Measurements from ENCODE around the gene DIRAS3.
"Not testable (repeated sequence)": the region's sequence is repeated elsewhere in the genome, so short reads cannot be mapped to it uniquely, and the experiment has no call there.

The DIRAS3 gene

GRCh38 chr1:68046423-68046822 is 4.0 kb downstream of the DIRAS3 start:
- Mint-ChIP-seq H3K27me3 (peaks cover 23% of the 10 kb centered on the region), H3K36me3 (ENCODE audit: low read depth) (no peaks in the 10 kb centered on the region), H3K4me1 (ENCODE audit: low read depth) (peaks cover 12% of the 10 kb centered on the region), H3K27ac (no peak overlapping the region), H3K9me3 (peaks cover 4% of the 10 kb centered on the region), H3K4me3 (no peak overlapping the region)

DNA sequence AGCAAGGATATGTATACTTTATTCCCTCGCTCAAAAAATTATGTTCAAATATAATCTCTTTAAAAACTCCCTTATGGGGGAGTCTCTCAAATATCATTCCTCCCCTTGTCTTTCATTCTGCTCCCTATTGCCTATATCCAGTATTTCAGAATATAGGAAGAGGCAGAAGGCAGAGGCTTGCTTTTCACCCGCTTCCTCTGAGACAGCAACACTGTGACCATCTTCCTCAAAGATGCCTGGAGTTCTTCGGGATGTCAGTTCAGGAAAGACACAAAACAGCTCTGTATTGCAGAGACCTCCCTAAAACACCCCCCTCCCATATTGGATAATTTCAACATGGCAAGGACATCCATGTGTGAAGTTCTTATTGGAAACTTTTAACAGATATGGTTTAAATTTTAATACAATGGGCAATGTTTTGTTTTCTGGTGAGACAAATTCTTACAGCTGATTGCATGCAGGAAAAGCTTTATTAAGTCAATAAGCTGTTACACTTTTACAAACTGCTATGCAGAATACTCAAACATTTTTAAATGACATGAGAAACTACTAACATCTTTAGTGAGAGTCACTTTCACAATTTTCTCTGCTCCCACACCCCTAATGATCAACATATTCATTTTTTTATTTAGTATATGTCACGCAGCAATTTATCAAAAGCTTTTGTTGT is 4.8 kb downstream of the DIRAS3 start:
- Mint-ChIP-seq H3K9me3 (peaks cover 7% of the 10 kb centered on the region), H3K4me3 (no peak overlapping the region), H3K4me1 (ENCODE audit: low read depth) (peaks cover 12% of the 10 kb centered on the region), H3K27me3 (peaks cover 19% of the 10 kb centered on the region), H3K36me3 (ENCODE audit: low read depth) (no peaks in the 10 kb centered on the region), H3K27ac (no peak overlapping the region)

GRCh38 chr1:68043443-68044090 is 6.9 kb downstream of the DIRAS3 start:
- peaks cover 7% of the 10 kb centered on the region for H3K9me3 Mint-ChIP-seq
- no peaks in the 10 kb centered on the region for H3K36me3 Mint-ChIP-seq (ENCODE audit: low read depth)

DNA sequence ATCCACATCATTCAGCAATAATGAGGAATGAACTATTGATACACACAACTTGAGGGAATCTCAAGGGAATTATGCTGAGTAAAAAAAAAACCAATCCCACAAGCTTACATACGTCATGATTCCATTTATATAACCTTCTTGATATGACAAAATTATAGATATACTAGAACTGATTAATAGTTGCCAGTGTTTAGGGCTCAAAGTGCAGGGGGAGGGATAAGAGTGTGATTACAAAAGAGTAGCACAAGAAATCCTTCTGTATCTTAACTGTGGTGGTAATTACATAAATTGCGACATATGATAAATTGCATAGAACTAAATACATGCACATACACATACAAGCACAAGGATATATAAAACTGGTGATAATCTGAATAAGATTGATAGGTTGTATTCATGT is 13.5 kb downstream of the DIRAS3 start:
- Mint-ChIP-seq H3K36me3 (ENCODE audit: low read depth) (no peaks in the 10 kb centered on the region), H3K4me1 (ENCODE audit: low read depth) (no peaks in the 10 kb centered on the region), H3K9me3 (peaks cover 4% of the 10 kb centered on the region), H3K27ac (no peak overlapping the region), H3K27me3 (peaks cover 4% of the 10 kb centered on the region), H3K4me3 (no peak overlapping the region)

More at GRCh38 chr1:68043443-68044090, 6.9 kb downstream of the DIRAS3 start:
- H3K4me3 Mint-ChIP-seq = no peak overlapping the region
- H3K27me3 Mint-ChIP-seq = peaks cover 6% of the 10 kb centered on the region
- H3K4me1 Mint-ChIP-seq (ENCODE audit: low read depth) = peaks cover 6% of the 10 kb centered on the region
- H3K27ac Mint-ChIP-seq = no peak overlapping the region

- no peak overlapping the region for H3K4me3 Mint-ChIP-seq
- no peaks in the 10 kb centered on the region for H3K4me1 Mint-ChIP-seq (ENCODE audit: low read depth)
- H3K27me3 Mint-ChIP-seq = no peaks in the 10 kb centered on the region
- no peaks in the 10 kb centered on the region for H3K9me3 Mint-ChIP-seq
- no peak overlapping the region for H3K27ac Mint-ChIP-seq
- H3K36me3 Mint-ChIP-seq (ENCODE audit: low read depth) = no peaks in the 10 kb centered on the region
These were observed 21.0 kb downstream of the DIRAS3 start for GRCh38 chr1:68029444-68029843.

DNA sequence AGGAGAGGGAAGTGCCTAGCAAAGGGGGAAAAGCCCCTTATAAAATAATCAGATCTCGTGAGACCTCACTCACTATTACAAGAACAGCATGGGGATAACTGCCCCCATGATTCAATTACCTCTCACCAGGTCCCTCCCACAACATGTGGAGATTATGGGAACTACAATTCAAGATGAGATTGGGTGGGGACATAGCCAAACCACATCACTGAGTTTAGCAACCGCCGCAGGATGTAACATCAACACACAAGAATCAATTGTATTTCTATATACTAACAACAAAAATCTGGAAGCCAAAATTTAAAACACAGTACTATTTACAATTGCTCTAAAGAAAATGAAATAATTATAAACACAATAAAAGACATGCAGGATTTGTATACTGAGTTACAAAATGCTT is 21.9 kb downstream of the DIRAS3 start:
- Mint-ChIP-seq H3K36me3 (ENCODE audit: low read depth) (no peaks in the 10 kb centered on the region), H3K9me3 (no peaks in the 10 kb centered on the region), H3K4me1 (ENCODE audit: low read depth) (no peaks in the 10 kb centered on the region), H3K27me3 (no peaks in the 10 kb centered on the region), H3K4me3 (no peak overlapping the region), H3K27ac (no peak overlapping the region)

DNA sequence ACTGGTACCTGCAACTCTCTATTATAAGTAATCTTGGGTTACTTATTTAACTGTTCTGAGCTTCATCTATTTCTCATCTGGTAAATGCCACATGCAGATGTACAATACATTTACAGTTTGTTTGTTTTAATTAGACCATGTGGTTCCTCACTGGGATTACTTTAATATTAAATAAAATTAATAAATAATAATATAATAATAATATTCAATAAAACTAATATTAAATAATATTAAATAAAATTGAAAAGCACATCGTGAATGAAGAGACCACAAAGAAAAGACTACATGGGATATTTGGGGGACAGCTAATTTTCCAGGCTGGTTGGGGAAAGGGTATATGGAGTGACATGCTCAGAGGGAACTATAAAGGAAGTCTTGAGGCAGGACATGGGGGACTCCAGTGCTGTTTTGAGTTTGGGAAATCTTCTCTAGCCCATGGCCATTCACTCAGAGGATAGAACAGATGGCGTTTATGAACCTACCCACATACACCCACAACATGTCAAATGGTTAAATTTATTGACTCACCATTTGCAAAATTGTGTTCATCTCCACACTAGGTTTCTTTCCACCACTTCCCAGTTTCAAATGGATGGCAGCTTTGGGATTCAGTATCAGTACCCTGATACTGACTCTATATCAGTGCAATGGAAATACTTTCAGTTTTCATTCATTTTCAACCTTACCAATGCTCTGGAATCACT is 25.6 kb downstream of the DIRAS3 start:
- H3K9me3 Mint-ChIP-seq = no peaks in the 10 kb centered on the region
- H3K4me3 Mint-ChIP-seq = no peak overlapping the region
- no peaks in the 10 kb centered on the region for H3K4me1 Mint-ChIP-seq (ENCODE audit: low read depth)
- H3K36me3 Mint-ChIP-seq (ENCODE audit: low read depth) = no peaks in the 10 kb centered on the region
- H3K27me3 Mint-ChIP-seq = peaks cover 4% of the 10 kb centered on the region
- no peak overlapping the region for H3K27ac Mint-ChIP-seq

DNA sequence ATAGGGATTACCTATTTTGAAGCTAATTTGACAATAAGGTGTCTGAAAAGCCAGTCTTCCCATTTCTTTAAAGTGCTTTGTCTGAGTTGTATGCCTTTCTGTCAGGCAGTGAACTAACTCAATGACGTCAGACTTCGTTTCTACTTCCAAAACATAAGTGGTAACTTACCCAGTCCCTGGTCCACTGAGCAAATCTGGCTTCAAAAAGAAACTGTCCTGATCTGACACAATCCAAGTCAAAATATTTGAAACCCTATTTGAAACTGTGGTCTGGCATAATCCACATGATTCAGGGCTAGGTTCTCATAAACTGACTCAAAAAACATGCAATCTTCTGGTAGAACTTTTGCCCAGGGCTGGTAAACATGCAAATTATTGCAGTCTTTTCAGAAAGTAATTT is 34.0 kb downstream of the DIRAS3 start:
- Mint-ChIP-seq H3K4me3 (no peak overlapping the region), H3K36me3 (ENCODE audit: low read depth) (no peaks in the 10 kb centered on the region), H3K9me3 (no peaks in the 10 kb centered on the region), H3K4me1 (ENCODE audit: low read depth) (no peaks in the 10 kb centered on the region), H3K27me3 (peaks cover 10% of the 10 kb centered on the region), H3K27ac (no peak overlapping the region)

GRCh38 chr1:68015971-68016370 is 34.5 kb downstream of the DIRAS3 start:
- H3K4me1 Mint-ChIP-seq (ENCODE audit: low read depth) = no peaks in the 10 kb centered on the region
- H3K36me3 Mint-ChIP-seq (ENCODE audit: low read depth) = no peaks in the 10 kb centered on the region
- no peak overlapping the region for H3K27ac Mint-ChIP-seq
- H3K4me3 Mint-ChIP-seq = no peak overlapping the region
- H3K9me3 Mint-ChIP-seq = no peaks in the 10 kb centered on the region
- peaks cover 10% of the 10 kb centered on the region for H3K27me3 Mint-ChIP-seq

DNA sequence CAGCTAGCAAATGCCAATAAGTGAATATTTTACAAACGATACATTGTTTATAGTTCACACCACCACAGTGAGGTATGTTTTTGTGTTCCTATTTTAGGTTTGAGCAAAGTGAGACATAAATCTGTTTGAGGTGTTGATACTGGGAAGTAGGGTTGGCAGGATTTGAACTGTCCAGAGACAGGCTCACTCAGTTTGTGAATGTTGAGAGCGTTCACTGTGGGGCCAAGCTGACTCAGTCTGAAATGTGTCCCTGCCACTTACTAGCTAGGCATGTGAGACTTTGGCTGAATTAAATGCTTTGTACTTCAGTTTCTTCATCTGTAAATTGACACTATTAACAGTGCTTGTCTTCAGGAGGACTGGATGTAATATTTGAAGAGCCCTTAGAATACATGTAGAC is 35.1 kb downstream of the DIRAS3 start:
- Mint-ChIP-seq H3K27ac (no peak overlapping the region), H3K36me3 (ENCODE audit: low read depth) (no peaks in the 10 kb centered on the region), H3K27me3 (peaks cover 10% of the 10 kb centered on the region), H3K4me1 (ENCODE audit: low read depth) (no peaks in the 10 kb centered on the region), H3K4me3 (no peak overlapping the region), H3K9me3 (no peaks in the 10 kb centered on the region)

DNA sequence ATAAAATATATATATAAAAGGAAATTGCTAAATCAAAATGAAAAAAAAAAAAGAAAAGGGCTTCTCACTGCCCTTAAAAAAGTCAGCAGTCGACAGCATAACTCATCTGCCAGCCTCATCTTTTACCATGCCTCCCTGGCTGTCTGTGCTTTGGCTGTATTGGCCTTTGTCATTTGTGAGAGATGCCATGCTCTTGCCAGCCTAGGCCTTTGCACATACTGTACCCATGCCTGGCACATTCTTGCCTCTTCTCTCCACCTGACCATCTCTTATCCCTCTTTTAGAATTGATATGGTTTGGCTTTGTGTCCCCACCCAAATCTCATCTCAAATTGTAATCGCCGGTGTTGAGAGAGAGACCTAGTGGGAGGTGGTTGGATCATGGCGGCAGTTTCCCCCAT is 37.1 kb downstream of the DIRAS3 start:
- Mint-ChIP-seq H3K27ac (no peak overlapping the region), H3K4me1 (ENCODE audit: low read depth) (no peaks in the 10 kb centered on the region), H3K27me3 (peaks cover 10% of the 10 kb centered on the region), H3K36me3 (ENCODE audit: low read depth) (no peaks in the 10 kb centered on the region), H3K9me3 (no peaks in the 10 kb centered on the region), H3K4me3 (no peak overlapping the region)

GRCh38 chr1:68011657-68012375 is 38.6 kb downstream of the DIRAS3 start:
- Mint-ChIP-seq H3K4me1 (ENCODE audit: low read depth) (no peaks in the 10 kb centered on the region), H3K27ac (no peak overlapping the region), H3K9me3 (no peaks in the 10 kb centered on the region), H3K4me3 (no peak overlapping the region), H3K36me3 (ENCODE audit: low read depth) (no peaks in the 10 kb centered on the region), H3K27me3 (peaks cover 10% of the 10 kb centered on the region)

GRCh38 chr1:68010543-68010942 is 39.9 kb downstream of the DIRAS3 start:
- no peaks in the 10 kb centered on the region for H3K36me3 Mint-ChIP-seq (ENCODE audit: low read depth)
- no peaks in the 10 kb centered on the region for H3K9me3 Mint-ChIP-seq
- no peaks in the 10 kb centered on the region for H3K4me1 Mint-ChIP-seq (ENCODE audit: low read depth)
- no peak overlapping the region for H3K4me3 Mint-ChIP-seq
- no peak overlapping the region for H3K27ac Mint-ChIP-seq
- peaks cover 10% of the 10 kb centered on the region for H3K27me3 Mint-ChIP-seq

- H3K4me3 Mint-ChIP-seq = no peak overlapping the region
- no peaks in the 10 kb centered on the region for H3K36me3 Mint-ChIP-seq (ENCODE audit: low read depth)
- peaks cover 10% of the 10 kb centered on the region for H3K27me3 Mint-ChIP-seq
- H3K27ac Mint-ChIP-seq = no peak overlapping the region
- no peaks in the 10 kb centered on the region for H3K4me1 Mint-ChIP-seq (ENCODE audit: low read depth)
- H3K9me3 Mint-ChIP-seq = no peaks in the 10 kb centered on the region
These were observed 40.3 kb downstream of the DIRAS3 start for GRCh38 chr1:68010090-68010489.

GRCh38 chr1:68003626-68004025 is 46.8 kb downstream of the DIRAS3 start:
- H3K36me3 Mint-ChIP-seq (ENCODE audit: low read depth); H3K4me1 Mint-ChIP-seq (ENCODE audit: low read depth); H3K4me3 Mint-ChIP-seq; H3K27ac Mint-ChIP-seq; H3K27me3 Mint-ChIP-seq: not testable (repeated sequence)
- peaks cover 11% of the 10 kb centered on the region for H3K9me3 Mint-ChIP-seq
